ENCODE measurements around the gene ZNF439.
"Not testable (repeated sequence)": the region's sequence is repeated elsewhere in the genome, so short reads cannot be mapped to it uniquely, and the experiment has no call there.

The ZNF439 gene

DNA sequence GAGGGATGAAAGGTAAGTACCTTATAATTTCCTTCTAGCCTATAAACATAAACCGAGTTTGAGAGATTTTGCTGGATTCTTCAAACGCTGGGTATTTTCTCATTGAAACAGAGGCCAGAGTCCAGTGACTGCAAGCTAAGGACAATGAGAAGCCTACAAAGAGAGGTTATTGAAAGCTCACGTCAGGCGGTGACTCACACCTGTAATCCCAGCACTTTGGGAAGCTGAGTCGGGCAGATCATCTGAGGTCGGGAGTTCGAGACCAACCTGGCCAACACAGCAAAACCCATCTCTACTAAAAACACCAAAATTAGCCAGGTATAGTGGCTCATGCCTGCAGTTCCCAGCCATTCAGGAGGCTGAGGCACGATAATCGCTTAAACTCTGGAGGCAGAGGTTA, 24.1 kb downstream of the ZNF439 start:
- no peak for DNase-seq

GRCh38 chr19:11873762-11874161, 25.2 kb downstream of the ZNF439 start:
- DNase-seq: no peak

- DNase-seq: peak; percentile 10
These were observed 31.3 kb downstream of the ZNF439 start for GRCh38 chr19:11879687-11880266.

DNA sequence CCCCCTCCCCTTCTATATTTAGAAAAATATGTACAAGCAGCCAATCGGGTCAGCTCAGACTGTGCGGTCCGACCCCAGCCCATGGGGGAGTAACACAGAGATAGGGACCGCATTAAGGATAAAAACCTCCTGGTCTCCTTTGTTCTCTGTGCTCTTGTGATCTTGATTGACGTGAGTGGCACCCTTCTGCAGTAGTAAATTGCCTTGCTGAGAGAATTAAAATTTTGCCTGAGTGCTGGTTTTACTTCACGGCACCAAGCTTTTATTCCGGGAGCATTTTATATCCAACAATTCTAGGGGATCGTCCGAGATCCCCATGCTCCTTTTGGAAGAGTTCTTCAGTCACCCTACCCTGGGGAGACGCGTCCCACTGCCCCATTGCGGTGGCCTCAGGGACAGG, 32.1 kb downstream of the ZNF439 start:
- DNase-seq: no peak

DNA sequence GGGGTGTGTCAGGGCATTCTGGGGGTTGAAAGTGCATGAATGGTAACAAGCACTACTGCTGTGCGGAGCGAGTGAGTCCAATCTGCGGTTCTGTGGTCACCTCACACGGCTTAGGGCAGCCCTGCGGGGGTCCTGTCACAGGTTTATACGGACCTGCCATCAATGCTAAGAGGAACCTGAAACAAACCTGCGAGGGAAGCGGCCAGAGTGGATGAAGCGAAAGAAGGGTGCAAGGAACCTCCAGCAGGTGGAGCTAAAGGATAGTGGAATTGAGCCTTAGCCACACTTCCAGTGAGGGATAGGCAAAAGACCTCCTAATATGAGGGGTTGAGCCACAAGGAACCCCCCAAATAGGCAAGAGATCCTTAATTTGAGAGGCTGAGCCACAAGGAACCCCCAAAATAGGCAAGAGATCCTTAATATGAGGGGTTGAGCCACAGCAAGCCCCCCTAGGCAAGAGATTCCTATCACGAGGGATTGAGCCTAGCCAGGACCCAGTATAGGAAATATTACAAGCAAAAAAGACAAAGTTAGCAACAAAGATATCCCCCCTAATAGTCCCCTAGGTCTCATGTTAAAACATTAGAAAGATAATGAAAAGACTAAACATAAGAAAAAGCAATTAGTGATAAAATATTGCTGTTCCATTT, 32.8 kb downstream of the ZNF439 start:
- DNase-seq: peak; percentile 47

- DNase-seq: no peak
These were observed 34.1 kb downstream of the ZNF439 start for GRCh38 chr19:11882606-11883005.

DNA sequence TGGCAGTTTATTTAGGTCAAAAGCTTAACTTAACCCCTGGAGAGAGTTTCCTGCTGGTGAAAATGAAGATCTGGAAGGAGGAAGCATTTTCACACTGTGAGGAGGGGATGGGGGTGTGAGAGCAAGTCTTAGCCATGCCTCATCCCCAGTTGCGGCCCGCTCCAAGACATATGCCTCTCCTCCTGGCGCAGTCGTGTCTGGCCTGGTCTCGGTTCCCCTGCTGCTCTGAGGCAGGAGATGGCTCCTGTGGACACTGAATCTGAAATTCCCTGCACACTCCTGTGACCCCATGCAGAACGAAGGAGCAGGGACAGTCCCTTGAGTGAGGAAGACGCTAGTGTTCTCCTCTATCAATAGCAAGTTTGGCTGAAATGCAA, 38.7 kb downstream of the ZNF439 start:
- DNase-seq: no peak

GRCh38 chr19:11887611-11888531, 39.3 kb downstream of the ZNF439 start, which contains the start of gene ZNF69:
ZNF69 (plus strand) TSS chr19:11887782; CDS start chr19:11887924, 142 bp downstream.
- DNase-seq: peak; percentile 21

GRCh38 chr19:11889901-11890300, 41.4 kb downstream of the ZNF439 start:
- not testable (repeated sequence) for DNase-seq

DNA sequence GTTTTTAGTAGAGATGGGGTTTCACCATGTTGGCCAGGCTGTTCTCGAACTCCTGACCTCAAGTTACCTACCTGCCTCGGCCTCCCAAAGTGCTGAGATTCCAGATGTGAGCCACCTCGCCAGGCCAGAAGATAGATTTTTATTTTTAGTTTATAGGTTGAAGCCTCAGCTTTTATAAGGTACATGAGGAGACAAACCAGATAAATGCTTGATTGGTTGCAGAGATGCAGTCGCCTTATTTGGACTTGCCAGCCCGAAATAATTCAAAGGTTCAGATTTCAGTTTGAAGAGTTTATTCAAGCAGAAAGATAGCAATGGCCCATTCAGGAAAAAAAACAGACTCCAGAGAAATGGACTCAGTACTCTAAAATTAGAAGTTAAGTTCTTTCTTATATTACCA, 42.1 kb downstream of the ZNF439 start:
- no peak for DNase-seq

GRCh38 chr19:11894851-11895250, 46.3 kb downstream of the ZNF439 start:
- DNase-seq: no peak

DNA sequence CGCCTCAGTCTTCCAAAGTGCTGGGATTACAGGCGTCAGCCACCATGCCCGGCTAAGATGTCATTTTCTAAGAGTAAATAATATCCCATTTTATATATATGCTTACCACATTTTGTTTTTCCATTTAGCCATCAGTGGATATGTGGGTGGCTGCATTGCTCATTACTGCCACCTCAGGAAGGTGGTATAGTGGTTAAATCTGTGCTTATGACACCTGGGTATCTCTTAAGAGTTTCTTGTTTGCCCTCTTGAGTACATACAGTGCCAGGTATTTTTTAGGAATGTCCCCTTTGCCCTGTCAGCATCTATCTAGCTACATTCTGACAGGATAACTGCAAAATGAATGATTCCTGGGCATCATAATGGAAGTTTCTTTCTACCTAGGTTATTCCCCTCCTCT, 53.7 kb downstream of the ZNF439 start:
- DNase-seq: no peak

DNA sequence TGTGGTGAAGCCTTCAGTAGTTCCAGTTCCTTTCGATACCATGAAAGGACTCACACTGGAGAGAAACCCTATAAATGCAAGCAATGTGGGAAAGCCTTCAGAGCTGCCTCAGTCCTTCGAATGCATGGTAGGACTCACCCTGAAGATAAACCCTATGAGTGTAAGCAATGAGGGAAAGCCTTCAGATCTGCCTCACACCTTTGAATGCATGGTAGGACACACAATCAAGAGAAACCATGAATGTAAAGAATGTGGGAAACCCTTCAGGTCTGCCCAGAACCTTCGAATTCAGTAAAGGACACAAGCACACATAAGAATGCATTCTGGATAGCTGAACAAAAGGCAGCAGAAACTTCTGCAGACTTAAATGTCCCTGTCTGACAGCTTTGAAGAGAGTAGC, 57.4 kb downstream of the ZNF439 start:
- no peak for DNase-seq

DNA sequence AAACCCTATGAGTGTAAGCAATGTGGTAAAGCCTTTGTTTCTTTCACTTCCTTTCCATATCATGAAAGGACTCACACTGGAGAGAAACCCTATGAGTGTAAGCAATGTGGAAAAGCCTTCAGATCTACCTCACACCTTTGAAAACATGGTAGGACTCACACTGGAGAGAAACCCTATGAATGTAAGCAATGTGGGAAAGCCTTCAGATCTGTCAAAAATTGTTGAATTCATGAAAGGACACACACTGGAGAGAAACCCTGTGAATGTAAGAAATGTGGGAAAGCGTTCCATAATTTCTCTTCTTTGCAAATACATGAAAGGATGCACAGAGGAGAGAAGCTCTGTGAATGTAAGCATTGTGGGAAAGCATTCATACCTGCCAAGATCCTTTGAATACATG, 63.4 kb downstream of the ZNF439 start:
- DNase-seq: not testable (repeated sequence)

GRCh38 chr19:11914417-11915051, 66.0 kb downstream of the ZNF439 start:
- not testable (repeated sequence) for DNase-seq

All from effector CD4-positive, alpha-beta T cell (primary cell).